Skeletal muscle tissue (tissue), 4 donors: ENCODE data around the gene EFCAB6. TPM values are rescaled to one million over a fixed set of nuclear protein-coding genes. Genes with fewer than 3 reads are reported as not detected.
"Not testable (repeated sequence)": the region's sequence is repeated elsewhere in the genome, so short reads cannot be mapped to it uniquely, and the experiment has no call there.

Experiments
- H3K27ac ChIP-seq: one replicate; pipeline ENCODE4 v1.7.0; 2013; ENCODE audit warnings: mild to moderate bottlenecking, low read depth, low read length, inconsistent platforms
- H3K27me3 ChIP-seq, 3 donors: one replicate each; pipeline ENCODE4 v1.7.0; 2013; ENCODE audit warnings: low read length in 3 of 3; ENCODE audit not compliant: control insufficient read depth in 3 of 3, insufficient read depth in 3 of 3
- H3K36me3 ChIP-seq, 3 donors: one replicate each; pipeline ENCODE4 v1.7.0; 2013; ENCODE audit warnings: low read length in 3 of 3; ENCODE audit not compliant: control insufficient read depth in 3 of 3, insufficient read depth in 3 of 3
- H3K4me1 ChIP-seq, 3 donors: one replicate each; pipeline ENCODE4 v1.7.0; 2013; ENCODE audit warnings: low read length in 3 of 3, mild to moderate bottlenecking in 3 of 3; ENCODE audit not compliant: control insufficient read depth in 3 of 3, insufficient read depth in 3 of 3
- H3K4me3 ChIP-seq, 3 donors: one replicate each; pipeline ENCODE4 v1.7.0; 2013; ENCODE audit warnings: low read length in 3 of 3
- H3K9ac ChIP-seq, 3 donors: one replicate each; pipeline ENCODE4 v1.7.0; 2013; ENCODE audit warnings: low read length in 3 of 3, mild to moderate bottlenecking in 3 of 3, moderate library complexity in 2 of 3, low read depth in 1 of 3
- H3K9me3 ChIP-seq, 3 donors: one replicate each; pipeline ENCODE4 v1.7.0; 2013; ENCODE audit warnings: low read length in 3 of 3; ENCODE audit not compliant: control insufficient read depth in 3 of 3
- total RNA-seq: library from RNA; depleted of rRNA; stranded (reverse); fragments of >200 nt; gene quantifications from one replicate; pipeline ENCODE4 v1.2.3, GENCODE V29; 2014
- donor health status: Osteomylitis.

Gene EFCAB6
- total RNA-seq, 1 donor from 2014 or later, result 1.6 TPM

DNA sequence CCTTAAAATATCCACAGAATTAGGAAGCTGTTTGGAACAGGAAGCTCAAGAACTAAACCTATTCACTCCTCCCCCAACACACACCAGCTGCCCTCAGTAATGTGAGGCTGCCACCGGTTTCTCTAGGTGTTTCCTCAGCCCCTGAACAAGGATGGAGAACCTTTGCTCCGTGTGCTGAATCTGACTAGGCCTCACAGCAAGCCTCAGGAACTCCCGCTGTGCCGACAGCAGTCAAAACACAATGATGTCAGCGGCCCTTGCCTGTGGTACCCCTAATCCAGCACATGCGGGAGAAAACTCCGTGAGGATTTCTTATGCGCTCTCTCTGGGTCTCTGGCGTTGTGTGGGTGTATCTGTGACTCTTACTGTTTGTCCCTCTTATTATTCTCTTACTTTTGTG is 153.3 kb downstream of the EFCAB6 start:
- Histone ChIP-seq H3K27ac (no peak overlapping the region), H3K27me3 (no peaks in the 10 kb centered on the region), H3K4me1 (no peaks in the 10 kb centered on the region), H3K9ac (no peak overlapping the region), H3K9me3 (no peaks in the 10 kb centered on the region), H3K36me3 (no peaks in the 10 kb centered on the region), H3K4me3 (no peak overlapping the region)

DNA sequence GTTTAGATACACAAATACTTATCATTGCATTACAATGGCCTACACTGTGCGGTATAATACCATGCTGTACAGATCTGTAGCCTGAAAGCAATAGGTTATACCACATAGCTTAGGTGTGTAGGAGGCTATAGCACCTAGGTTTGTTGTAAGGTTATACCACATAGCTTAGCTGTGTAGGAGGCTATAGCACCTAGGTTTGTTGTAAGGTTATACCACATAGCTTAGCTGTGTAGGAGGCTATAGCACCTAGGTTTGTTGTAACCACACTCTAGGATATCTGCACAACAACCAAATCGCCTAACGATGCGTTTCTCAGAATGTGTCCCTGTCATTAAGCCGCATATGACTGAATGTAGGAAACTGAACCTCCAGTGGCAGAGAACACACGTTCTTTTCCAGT is 155.5 kb downstream of the EFCAB6 start:
- H3K27ac ChIP-seq, H3K27me3 ChIP-seq, H3K9me3 ChIP-seq, H3K9ac ChIP-seq, H3K4me3 ChIP-seq, H3K4me1 ChIP-seq, H3K36me3 ChIP-seq: not testable (repeated sequence)

DNA sequence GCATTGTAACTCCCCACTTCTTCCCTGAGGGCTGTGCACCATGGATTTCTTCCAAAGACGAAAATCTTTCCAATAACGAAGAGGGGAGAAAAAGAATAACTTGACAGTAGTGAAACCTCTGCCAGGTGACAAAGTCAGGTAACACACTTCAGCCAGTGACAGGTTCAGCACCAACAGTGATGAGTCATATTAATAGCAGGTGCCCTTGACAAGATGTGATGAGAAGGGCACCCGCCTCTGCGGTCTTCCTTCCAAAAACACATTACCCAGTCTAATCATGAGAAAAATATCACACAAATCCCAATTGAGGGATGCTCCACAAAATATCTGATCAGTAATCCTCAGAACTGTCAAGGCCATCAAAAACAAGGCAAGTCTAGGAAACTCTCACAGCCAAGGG is 157.8 kb downstream of the EFCAB6 start:
- Histone ChIP-seq H3K4me1 (no peaks in the 10 kb centered on the region), H3K4me3 (no peak overlapping the region), H3K36me3 (no peaks in the 10 kb centered on the region), H3K27me3 (no peaks in the 10 kb centered on the region), H3K9me3 (no peaks in the 10 kb centered on the region), H3K27ac (no peak overlapping the region), H3K9ac (no peak overlapping the region)

DNA sequence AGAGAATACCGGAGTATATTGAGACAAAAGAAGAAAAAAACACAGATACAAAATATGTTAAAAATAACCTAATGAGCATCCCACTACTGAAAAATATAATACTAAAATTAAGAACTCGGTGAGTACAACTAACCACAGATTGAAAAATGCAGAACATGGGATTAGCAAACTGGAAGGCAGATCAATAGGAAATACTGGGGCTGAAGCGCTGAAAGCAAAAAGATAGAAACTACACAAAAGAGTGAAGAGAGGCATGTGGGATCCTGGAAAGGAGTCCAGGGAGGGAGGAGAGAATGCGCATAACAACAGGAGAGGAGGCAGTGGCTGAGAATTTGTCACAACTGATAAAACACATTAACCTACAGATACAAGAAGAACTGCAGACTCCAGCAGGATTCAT is 159.3 kb downstream of the EFCAB6 start:
- H3K4me1 ChIP-seq, result no peaks in the 10 kb centered on the region
- no peak overlapping the region for H3K27ac ChIP-seq
- H3K9me3 ChIP-seq, result no peaks in the 10 kb centered on the region
- H3K9ac ChIP-seq, result no peak overlapping the region
- H3K36me3 ChIP-seq, result no peaks in the 10 kb centered on the region
- no peak overlapping the region for H3K4me3 ChIP-seq
- H3K27me3 ChIP-seq, result no peaks in the 10 kb centered on the region

DNA sequence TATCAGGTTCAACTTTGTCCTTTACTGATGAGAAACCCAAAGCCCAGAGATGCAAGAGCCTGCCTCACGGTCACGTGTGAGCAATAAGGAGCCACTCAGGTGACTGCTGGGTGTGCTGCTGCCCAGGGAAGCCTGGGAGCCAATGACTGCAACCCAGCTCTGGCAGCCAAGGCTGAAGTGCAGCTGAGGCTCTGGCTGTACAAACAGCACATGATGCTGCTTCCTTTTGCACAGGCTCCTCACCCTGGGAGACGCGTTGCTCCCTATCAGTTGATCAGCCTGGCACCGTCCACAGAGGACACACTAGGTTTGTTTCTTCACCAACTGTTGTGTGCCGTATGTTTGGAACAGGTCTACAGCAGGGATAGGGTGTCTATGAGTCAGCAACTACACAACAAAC is 168.7 kb downstream of the EFCAB6 start:
- H3K4me3 ChIP-seq, result no peak overlapping the region
- H3K4me1 ChIP-seq, result no peaks in the 10 kb centered on the region
- peaks cover 0 to 2% (median 0%) of the 10 kb centered on the region in 3 donors for H3K9me3 ChIP-seq
- H3K9ac ChIP-seq, result no peak overlapping the region
- H3K27ac ChIP-seq, result no peak overlapping the region
- H3K36me3 ChIP-seq, result no peaks in the 10 kb centered on the region
- peaks cover 0 to 4% (median 0%) of the 10 kb centered on the region in 3 donors for H3K27me3 ChIP-seq

DNA sequence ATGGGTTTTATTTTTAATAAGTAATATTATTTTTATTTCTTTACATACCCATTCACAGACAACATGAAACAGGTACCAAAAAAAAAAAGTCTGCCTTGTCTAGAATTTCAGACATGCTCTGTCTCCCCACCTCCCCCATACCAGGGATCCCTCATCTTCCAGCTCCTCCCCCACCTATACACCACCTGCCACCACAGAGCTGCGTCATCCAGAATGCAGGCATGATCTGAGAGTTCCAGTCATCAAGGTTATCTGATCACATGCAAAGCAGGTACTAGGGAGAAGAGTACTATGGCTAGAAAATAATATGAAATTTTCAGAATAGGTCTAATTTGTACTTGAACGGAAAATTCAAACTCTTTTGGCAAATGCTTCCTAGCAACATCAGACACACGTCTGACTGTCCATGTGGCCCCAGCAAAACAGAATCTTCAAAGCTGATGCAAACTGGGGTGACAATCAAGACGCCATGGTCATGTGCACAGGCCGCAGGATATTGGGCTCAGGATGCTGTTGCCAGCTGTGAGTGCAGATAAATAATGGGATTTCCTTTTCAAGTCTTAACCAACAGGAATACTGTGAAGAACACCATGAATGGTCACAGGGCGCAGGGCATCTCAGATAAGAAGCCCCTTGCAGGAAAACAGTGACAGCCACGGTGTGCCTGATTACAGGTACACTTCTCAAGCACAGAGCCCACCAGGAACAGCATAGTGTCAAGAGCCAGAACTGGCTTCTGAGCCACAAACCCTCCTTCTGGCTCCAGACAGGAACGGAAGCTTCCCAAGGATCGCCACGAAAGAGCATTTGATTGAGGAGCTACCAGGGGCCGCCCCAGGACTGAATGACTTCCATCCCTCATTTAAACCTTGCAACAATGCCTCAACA is 169.5 kb downstream of the EFCAB6 start:
- H3K27ac ChIP-seq, result no peak overlapping the region

DNA sequence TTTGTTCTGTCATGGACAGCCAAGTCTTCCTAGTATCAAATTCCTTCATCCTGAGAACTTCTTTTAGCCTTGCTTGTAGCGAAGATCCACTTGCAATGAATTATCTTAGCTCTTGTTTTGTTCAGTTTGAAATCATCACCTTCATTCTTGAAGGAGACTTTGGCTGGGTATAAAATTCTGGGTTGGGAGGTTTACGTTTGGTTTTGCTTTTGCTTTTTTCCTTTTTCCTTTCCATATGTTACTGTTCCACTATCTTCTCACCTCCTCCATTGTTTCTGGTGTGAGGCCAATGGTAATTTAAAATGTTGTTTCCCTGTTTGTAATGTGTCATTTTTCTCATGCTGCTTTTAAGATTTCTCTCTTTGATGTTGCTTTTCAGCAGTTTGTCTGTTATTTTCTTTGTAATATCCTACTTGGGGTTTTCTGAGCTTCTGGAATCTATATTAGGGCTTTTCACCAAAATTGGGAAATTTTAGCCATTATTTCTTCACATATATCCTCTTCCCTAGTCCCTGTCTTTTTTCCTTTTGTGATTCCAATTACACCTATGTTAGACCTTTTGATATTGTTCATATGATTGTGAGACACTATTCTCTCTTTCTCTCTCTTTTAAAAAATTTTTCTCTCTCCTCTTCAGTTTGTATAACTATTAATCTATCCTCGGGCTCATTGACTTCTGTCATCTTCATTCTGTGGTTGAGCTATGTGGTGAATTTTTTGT is 172.7 kb downstream of the EFCAB6 start:
- Histone ChIP-seq H3K9me3 (peaks cover 0 to 2% (median 0%) of the 10 kb centered on the region in 3 donors), H3K27ac (no peak overlapping the region), H3K4me1 (no peaks in the 10 kb centered on the region), H3K27me3 (peaks cover 0 to 4% (median 0%) of the 10 kb centered on the region in 3 donors), H3K36me3 (no peaks in the 10 kb centered on the region), H3K4me3 (no peak overlapping the region), H3K9ac (no peak overlapping the region)

More for the DNA sequence above, 169.5 kb downstream of the EFCAB6 start:
- H3K4me3 ChIP-seq, result no peak overlapping the region
- no peaks in the 10 kb centered on the region for H3K36me3 ChIP-seq
- peaks cover 0 to 4% (median 0%) of the 10 kb centered on the region in 3 donors for H3K27me3 ChIP-seq
- peaks cover 0 to 2% (median 0%) of the 10 kb centered on the region in 3 donors for H3K9me3 ChIP-seq
- H3K9ac ChIP-seq, result no peak overlapping the region
- H3K4me1 ChIP-seq, result no peaks in the 10 kb centered on the region

DNA sequence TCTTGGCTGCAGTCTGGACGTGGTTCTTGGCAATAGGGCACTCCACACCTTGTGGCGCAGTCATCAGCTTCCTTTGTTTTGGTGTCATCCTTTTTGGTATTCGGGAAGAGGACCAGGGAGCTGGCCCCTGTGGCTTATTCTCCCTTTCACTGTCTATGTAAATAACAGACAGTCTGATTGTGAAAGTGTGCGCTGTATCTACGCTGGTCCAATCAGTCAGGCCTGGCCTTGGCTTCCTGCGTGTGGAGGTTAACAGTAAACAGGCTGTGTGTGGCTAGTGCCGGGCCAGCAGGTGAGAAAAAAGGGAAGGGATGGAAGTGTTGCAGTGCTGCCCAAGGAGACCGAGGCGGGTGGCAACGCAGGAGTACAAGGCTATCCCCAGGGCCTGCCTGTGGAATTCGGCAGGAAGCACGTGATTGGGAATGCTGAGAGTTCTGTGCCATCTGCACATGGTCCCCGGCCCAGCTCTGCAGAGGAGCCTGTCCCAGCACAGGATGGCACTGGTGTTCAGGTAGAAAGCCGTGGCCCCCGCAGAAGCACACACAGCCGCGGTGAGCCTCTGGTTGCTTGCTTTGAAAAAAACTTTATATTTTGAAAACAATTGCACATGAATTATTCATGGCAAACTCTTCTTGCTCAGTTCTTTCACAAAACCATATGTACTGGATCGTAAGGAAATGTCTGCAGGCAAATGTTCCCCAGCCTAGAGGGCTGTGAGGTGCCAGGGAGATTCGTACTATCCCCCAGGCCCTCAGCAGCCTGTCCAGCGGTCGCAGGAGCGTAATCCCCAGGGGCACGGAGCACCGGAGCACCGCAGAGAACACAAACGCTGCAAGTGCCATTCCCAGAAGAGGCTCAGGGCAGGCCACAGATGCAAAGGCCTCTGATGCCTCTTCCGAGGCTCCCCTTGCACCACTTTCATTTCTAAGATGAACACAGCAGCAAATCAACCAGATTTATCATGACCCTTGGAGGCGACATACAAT is 174.5 kb downstream of the EFCAB6 start:
- Histone ChIP-seq H3K9me3 (peaks cover 0 to 2% (median 0%) of the 10 kb centered on the region in 3 donors), H3K9ac (no peak overlapping the region), H3K4me3 (no peak overlapping the region), H3K27me3 (no peaks in the 10 kb centered on the region), H3K4me1 (no peaks in the 10 kb centered on the region), H3K36me3 (no peaks in the 10 kb centered on the region), H3K27ac (no peak overlapping the region)

DNA sequence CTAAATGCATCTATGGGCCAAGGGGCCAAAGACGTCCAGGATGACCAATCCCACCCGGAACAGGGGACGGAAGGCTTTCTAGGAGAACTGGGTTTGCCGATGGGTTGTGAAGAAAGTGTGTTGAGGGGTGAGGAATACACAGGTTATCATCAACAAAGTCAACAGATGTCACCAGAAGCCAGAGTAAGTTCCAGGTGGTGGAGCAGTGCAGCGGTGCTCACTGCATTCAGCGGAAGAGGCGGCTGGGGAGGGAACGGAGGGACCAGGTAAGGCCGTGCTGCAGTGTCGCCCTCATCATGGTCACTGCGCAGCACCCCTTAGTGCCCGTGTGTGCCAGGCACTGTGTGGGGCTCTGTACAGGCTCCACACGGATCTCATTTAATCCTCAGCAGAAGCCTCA is 176.0 kb downstream of the EFCAB6 start:
- H3K4me3 ChIP-seq, result no peak overlapping the region
- H3K9ac ChIP-seq, result no peak overlapping the region
- no peaks in the 10 kb centered on the region for H3K36me3 ChIP-seq
- no peaks in the 10 kb centered on the region for H3K4me1 ChIP-seq
- no peak overlapping the region for H3K27ac ChIP-seq
- H3K27me3 ChIP-seq, result no peaks in the 10 kb centered on the region
- H3K9me3 ChIP-seq, result peaks cover 0 to 2% (median 0%) of the 10 kb centered on the region in 3 donors
